Measurements from ENCODE around the gene PAPSS2. TPM values are rescaled to one million over a fixed set of nuclear protein-coding genes. Genes with fewer than 3 reads are reported as not detected.

PAPSS2 gene
- total RNA-seq, 2 donors from 2014 or later = 15.7 to 20.2 TPM

DNA sequence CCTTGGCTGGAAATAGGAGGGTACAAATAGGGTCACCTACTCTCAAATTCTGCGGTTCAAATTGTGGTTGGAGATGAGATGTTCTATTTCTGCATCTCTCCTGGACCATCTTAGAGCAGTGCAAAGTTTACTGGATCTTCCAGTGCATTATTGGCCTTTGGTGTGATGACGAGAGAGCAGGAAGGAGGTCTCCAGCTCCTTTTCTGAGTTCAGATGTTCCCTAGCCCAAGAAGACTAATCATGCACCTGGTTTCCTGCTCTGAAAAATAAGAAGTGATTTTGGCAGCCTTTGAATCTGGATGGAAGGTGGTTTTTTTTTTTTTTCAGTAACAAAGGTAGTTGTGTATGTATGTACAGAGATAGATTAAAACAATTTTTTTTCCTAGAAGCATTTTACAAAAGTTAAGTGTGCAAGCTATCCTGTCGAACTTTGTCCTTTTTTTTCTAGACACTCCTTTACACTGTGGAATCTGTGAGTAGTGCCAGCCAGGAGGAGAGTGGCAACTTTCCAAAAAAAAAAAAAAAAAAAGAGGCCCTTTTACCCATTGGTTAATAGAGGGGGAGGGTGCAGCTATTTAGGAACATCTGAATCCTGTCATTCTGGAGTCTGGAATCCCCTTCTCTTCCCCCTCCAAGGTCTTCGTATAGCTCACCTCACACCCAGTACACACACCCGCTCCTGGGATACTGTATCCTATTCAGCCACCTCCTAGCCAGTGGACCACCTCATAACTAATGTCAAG lies 26.3 kb downstream of the PAPSS2 start:
- TF ChIP-seq, protein P1, sequence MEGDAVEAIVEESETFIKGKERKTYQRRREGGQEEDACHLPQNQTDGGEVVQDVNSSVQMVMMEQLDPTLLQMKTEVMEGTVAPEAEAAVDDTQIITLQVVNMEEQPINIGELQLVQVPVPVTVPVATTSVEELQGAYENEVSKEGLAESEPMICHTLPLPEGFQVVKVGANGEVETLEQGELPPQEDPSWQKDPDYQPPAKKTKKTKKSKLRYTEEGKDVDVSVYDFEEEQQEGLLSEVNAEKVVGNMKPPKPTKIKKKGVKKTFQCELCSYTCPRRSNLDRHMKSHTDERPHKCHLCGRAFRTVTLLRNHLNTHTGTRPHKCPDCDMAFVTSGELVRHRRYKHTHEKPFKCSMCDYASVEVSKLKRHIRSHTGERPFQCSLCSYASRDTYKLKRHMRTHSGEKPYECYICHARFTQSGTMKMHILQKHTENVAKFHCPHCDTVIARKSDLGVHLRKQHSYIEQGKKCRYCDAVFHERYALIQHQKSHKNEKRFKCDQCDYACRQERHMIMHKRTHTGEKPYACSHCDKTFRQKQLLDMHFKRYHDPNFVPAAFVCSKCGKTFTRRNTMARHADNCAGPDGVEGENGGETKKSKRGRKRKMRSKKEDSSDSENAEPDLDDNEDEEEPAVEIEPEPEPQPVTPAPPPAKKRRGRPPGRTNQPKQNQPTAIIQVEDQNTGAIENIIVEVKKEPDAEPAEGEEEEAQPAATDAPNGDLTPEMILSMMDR (conservative IDR thresholded peaks at IDR 0.05) = no peak
- Histone ChIP-seq H3K9me3 (ENCODE audit: control insufficient read depth, low read length) (no peaks in the 10 kb centered on the region), H3K4me1 (ENCODE audit: control insufficient read depth, insufficient read depth, low read length) (no peaks in the 10 kb centered on the region), H3K36me3 (ENCODE audit: control insufficient read depth, insufficient read depth, low read length) (peaks cover 4% of the 10 kb centered on the region), H3K27ac (ENCODE audit: low read depth, low read length) (no peak overlapping the region), H3K9ac (ENCODE audit: extremely low read depth, low read length, poor library complexity, severe bottlenecking) (no peak overlapping the region), H3K27me3 (ENCODE audit: control insufficient read depth, insufficient read depth, low read length, poor library complexity, severe bottlenecking) (no peaks in the 10 kb centered on the region), H3K4me3 (ENCODE audit: low read length) (no peak overlapping the region)
- Mint-ChIP-seq H3K36me3 (ENCODE audit: low read depth) (no peaks in the 10 kb centered on the region), H3K4me3 (no peak overlapping the region), H3K9me3 (no peaks in the 10 kb centered on the region), H3K4me1 (no peaks in the 10 kb centered on the region), H3K27ac (no peak overlapping the region), H3K27me3 (ENCODE audit: insufficient read depth) (no peaks in the 10 kb centered on the region)
- WGBS, 2 experiments (ENCODE audit: insufficient coverage in 1 of 2, insufficient read length in 1 of 2) = 92 to 100% methylated on average over 2 to 5 of the region's 5 CpGs
- no peak for DNase-seq

DNA sequence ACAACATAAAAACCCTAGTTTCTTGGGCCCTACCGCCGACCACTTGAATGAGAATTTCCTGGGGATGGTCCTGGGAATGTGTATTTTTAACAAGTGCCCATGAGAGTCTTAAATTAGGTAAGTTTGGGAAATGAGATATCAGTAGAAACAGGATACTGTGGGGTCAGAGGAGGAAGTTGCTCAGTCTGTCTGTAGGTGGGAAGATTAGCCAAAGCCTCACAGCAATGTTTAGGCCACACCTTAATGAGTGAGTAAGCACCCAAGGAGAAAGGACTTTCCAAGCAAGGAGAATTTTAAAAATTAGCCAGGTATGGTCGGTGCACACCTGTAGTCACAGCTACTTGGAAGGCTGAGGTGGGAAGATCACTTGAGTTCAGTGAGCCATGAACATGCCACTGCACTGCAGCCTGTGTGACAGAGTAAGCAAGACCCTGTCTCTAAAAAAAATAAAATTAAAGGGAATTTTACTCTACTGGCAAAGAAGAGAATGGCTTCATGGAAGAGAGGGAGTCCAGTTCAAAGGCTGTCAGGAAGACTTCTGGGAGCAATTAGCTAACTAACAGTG lies 31.9 kb downstream of the PAPSS2 start:
- Mint-ChIP-seq H3K9me3 (no peaks in the 10 kb centered on the region), H3K4me3 (no peak overlapping the region), H3K36me3 (ENCODE audit: low read depth) (no peaks in the 10 kb centered on the region), H3K27ac (no peak overlapping the region), H3K27me3 (ENCODE audit: insufficient read depth) (no peaks in the 10 kb centered on the region), H3K4me1 (no peaks in the 10 kb centered on the region)
- no peaks in the 10 kb centered on the region for H3K9me3 ChIP-seq (ENCODE audit: control insufficient read depth, low read length)
- H3K4me3 ChIP-seq (ENCODE audit: low read length) = no peak overlapping the region
- no peaks in the 10 kb centered on the region for H3K4me1 ChIP-seq (ENCODE audit: control insufficient read depth, insufficient read depth, low read length)
- TF ChIP-seq, protein P1 (conservative IDR thresholded peaks at IDR 0.05) = no peak
- DNase-seq = no peak
- H3K36me3 ChIP-seq (ENCODE audit: control insufficient read depth, insufficient read depth, low read length) = no peaks in the 10 kb centered on the region
- WGBS, 2 experiments (ENCODE audit: insufficient coverage in 1 of 2, insufficient read length in 1 of 2) = 95 to 100% methylated on average over 1 to 3 of the region's 3 CpGs
- H3K9ac ChIP-seq (ENCODE audit: extremely low read depth, low read length, poor library complexity, severe bottlenecking) = no peak overlapping the region
- no peaks in the 10 kb centered on the region for H3K27me3 ChIP-seq (ENCODE audit: control insufficient read depth, insufficient read depth, low read length, poor library complexity, severe bottlenecking)
- no peak overlapping the region for H3K27ac ChIP-seq (ENCODE audit: low read depth, low read length)

DNA sequence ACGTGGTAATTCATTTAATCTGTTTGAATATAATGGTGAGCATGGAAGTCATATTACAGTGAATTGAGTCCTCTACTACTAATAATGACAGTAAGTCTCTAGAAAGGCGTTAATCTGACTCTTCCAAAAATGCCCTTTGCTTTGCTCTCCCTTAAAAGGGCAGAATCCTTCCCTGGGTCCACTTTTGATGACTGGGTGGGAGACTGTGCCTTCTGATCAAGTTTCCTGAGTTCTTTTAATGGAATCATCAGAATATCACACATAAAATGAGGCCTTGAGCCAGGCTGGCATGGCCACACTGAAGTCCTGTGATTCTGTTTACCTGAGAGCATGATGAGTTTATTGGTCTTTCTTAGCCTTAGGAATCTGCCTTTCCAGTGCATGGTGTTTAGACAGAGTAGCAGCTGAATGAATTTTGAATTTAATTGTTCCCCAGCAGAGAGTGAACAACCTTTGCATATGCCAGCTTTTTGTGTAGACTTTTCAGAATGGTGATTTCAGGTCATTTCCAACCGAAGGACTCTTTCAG lies 33.3 kb downstream of the PAPSS2 start:
- no peaks in the 10 kb centered on the region for H3K27me3 Mint-ChIP-seq (ENCODE audit: insufficient read depth)
- no peak overlapping the region for H3K4me3 Mint-ChIP-seq
- Histone ChIP-seq H3K27me3 (ENCODE audit: control insufficient read depth, insufficient read depth, low read length, poor library complexity, severe bottlenecking) (no peaks in the 10 kb centered on the region), H3K4me1 (ENCODE audit: control insufficient read depth, insufficient read depth, low read length) (no peaks in the 10 kb centered on the region), H3K4me3 (ENCODE audit: low read length) (no peak overlapping the region), H3K27ac (ENCODE audit: low read depth, low read length) (no peak overlapping the region), H3K9ac (ENCODE audit: extremely low read depth, low read length, poor library complexity, severe bottlenecking) (no peak overlapping the region), H3K9me3 (ENCODE audit: control insufficient read depth, low read length) (no peaks in the 10 kb centered on the region), H3K36me3 (ENCODE audit: control insufficient read depth, insufficient read depth, low read length) (no peaks in the 10 kb centered on the region)
- no peaks in the 10 kb centered on the region for H3K4me1 Mint-ChIP-seq
- DNase-seq = no peak
- no peaks in the 10 kb centered on the region for H3K36me3 Mint-ChIP-seq (ENCODE audit: low read depth)
- 84% methylated on average over 1 of the region's 3 CpGs; no CpG with 5 or more reads in 1 of the 2 experiments for WGBS, 2 experiments (ENCODE audit: insufficient coverage in 1 of 2, insufficient read length in 1 of 2)
- TF ChIP-seq, protein P1 (conservative IDR thresholded peaks at IDR 0.05) = no peak
- no peak overlapping the region for H3K27ac Mint-ChIP-seq
- H3K9me3 Mint-ChIP-seq = no peaks in the 10 kb centered on the region

Data from endodermal cell (in vitro differentiated cells).